Endothelial cell of umbilical vein (primary cell): ENCODE measurements around the gene XIST. TPM values are rescaled to one million over a fixed set of nuclear protein-coding genes. Genes with fewer than 3 reads are reported as not detected.
"Not testable (repeated sequence)": the region's sequence is repeated elsewhere in the genome, so short reads cannot be mapped to it uniquely, and the experiment has no call there.

Experiments used
- BruUV-seq: library from RNA; stranded (reverse); fragments of 400-500 nt; replicated peaks from 2 replicates; lab custom pipeline; 2021; lab: Mats Ljungman, UMichigan
- CTCF ChIA-PET: fragments of 300-600, 350-600 bp; sonication (Branson Sonifier 250); formaldehyde crosslinking; loops from one replicate; lab custom pipeline; 2021; ENCODE audit warnings: antibody characterized with exemption, inconsistent platforms; lab: Charles Lee
- POLR2A ChIA-PET: fragments of 300-600, 350-600 bp; sonication (Branson Sonifier 250); formaldehyde crosslinking; loops from one replicate; lab custom pipeline; 2021; ENCODE audit warnings: antibody characterized with exemption, inconsistent platforms; lab: Charles Lee
- DNase-seq: peaks from one replicate; pipeline ENCODE4 v3.0.0-alpha.2; 2011; ENCODE audit warnings: low read depth, low spot score
- FAIRE-seq: peaks from 2 replicates; lab custom pipeline; 2011; peaks lifted over from hg19 to GRCh38; lab: Jason Lieb, UNC
- H2AFZ ChIP-seq: 2 replicates; pipeline ENCODE4 v1.6.0; 2012; ENCODE audit warnings: low read depth, low read length, control low read depth, inconsistent platforms
- H3K27ac ChIP-seq: 2 replicates; pipeline ENCODE4 v1.5.1; 2011; ENCODE audit warnings: low read depth, mild to moderate bottlenecking, control low read depth, low read length, moderate library complexity; ENCODE audit not compliant: insufficient read depth
- H3K27me3 ChIP-seq, 2 experiments: 2 replicates each; pipeline versions ENCODE4 v1.6.0 to v1.6.1; 2011; ENCODE audit warnings: low read length in 2 of 2, mixed read lengths in 1 of 2; ENCODE audit not compliant: control insufficient read depth in 2 of 2, insufficient read depth in 2 of 2
- H3K36me3 ChIP-seq, 2 experiments: 2 replicates in 1 of 2; 3 replicates in 1 of 2; pipeline ENCODE4 v1.5.1; 2011; ENCODE audit warnings: low read length in 2 of 2, mild to moderate bottlenecking in 1 of 2, moderate library complexity in 1 of 2; ENCODE audit not compliant: control insufficient read depth in 2 of 2, insufficient read depth in 2 of 2; ENCODE audit errors: extremely low read depth in 1 of 2
- H3K4me1 ChIP-seq: 3 replicates; pipeline ENCODE4 v1.5.1; 2011; ENCODE audit warnings: mild to moderate bottlenecking, low read length; ENCODE audit not compliant: control insufficient read depth, insufficient read depth; ENCODE audit errors: extremely low read depth
- H3K4me2 ChIP-seq: 2 replicates; pipeline ENCODE4 v1.6.1; 2011; ENCODE audit warnings: low read length, control low read depth, mixed read lengths; ENCODE audit not compliant: insufficient read depth
- H3K4me3 ChIP-seq, 3 experiments: fragments of 200-600 bp in 1 of 3; sonication (generic), shearing (Covaris generic) in 1 of 3; replicated peaks in 1 of 3; 2 replicates each; pipeline ENCODE4 v1.5.1; 2011 to 2016; ENCODE audit warnings: control low read depth in 3 of 3, low read length in 3 of 3, mild to moderate bottlenecking in 2 of 3, inconsistent platforms in 1 of 3, low read depth in 1 of 3, moderate library complexity in 1 of 3; ENCODE audit not compliant: insufficient read depth in 1 of 3
- H3K79me2 ChIP-seq: 2 replicates; pipeline ENCODE4 v1.6.0; 2012; ENCODE audit warnings: low read length, inconsistent platforms; ENCODE audit not compliant: control insufficient read depth, insufficient read depth
- H3K9ac ChIP-seq: replicated peaks from 2 replicates; pipeline ENCODE3; 2011; ENCODE audit warnings: low read length, control low read depth; ENCODE audit not compliant: insufficient read depth; ENCODE audit errors: extremely low read depth
- H3K9me1 ChIP-seq: replicated peaks from 3 replicates; pipeline ENCODE4 v1.6.0; 2011; ENCODE audit warnings: mild to moderate bottlenecking, low read length; ENCODE audit not compliant: control insufficient read depth, insufficient read depth; ENCODE audit errors: extremely low read depth
- H3K9me3 ChIP-seq: replicated peaks from 2 replicates; pipeline ENCODE4 v1.5.1; 2012; ENCODE audit warnings: low read length, inconsistent platforms; ENCODE audit not compliant: control insufficient read depth, insufficient read depth
- H4K20me1 ChIP-seq: replicated peaks from 2 replicates; pipeline ENCODE3; 2011; ENCODE audit warnings: mild to moderate bottlenecking, low read length; ENCODE audit not compliant: control insufficient read depth, insufficient read depth; ENCODE audit errors: extremely low read depth
- CTCF ChIP-seq, 2 donors: IDR thresholded peaks; 1 replicate in 1 of 2; 2 replicates in 1 of 2; pipeline ENCODE4 v1.5.1; 2011; ENCODE audit warnings: low read length in 2 of 2, mild to moderate bottlenecking in 2 of 2, moderate library complexity in 2 of 2, control low read depth in 1 of 2, inconsistent platforms in 1 of 2, low read depth in 1 of 2; ENCODE audit not compliant: insufficient read depth in 1 of 2; ENCODE audit errors: extremely low read depth in 1 of 2
- EZH2 ChIP-seq: IDR thresholded peaks from 2 replicates; pipeline ENCODE4 v1.6.1; 2012; ENCODE audit warnings: borderline replicate concordance, low read depth, mild to moderate bottlenecking, moderate library complexity, low read length, inconsistent platforms; ENCODE audit not compliant: severe bottlenecking
- FOS ChIP-seq: IDR thresholded peaks from 2 replicates; pipeline ENCODE4 v1.6.1; 2011; ENCODE audit warnings: mild to moderate bottlenecking, low read length, moderate library complexity, borderline replicate concordance; ENCODE audit not compliant: insufficient read depth
- GATA2 ChIP-seq: IDR thresholded peaks from 2 replicates; pipeline ENCODE4 v1.7.0; 2011; ENCODE audit warnings: low read depth, mild to moderate bottlenecking, moderate library complexity, mixed read lengths, low read length; ENCODE audit not compliant: insufficient read length, insufficient read depth
- JUN ChIP-seq: IDR thresholded peaks from 2 replicates; pipeline ENCODE4 v1.6.1; 2011; ENCODE audit warnings: borderline replicate concordance, low read depth; ENCODE audit not compliant: insufficient read length, insufficient read depth
- MYC ChIP-seq: IDR thresholded peaks from one replicate; pipeline ENCODE4 v1.6.1; 2011; ENCODE audit warnings: mild to moderate bottlenecking, low read depth, low read length
- POLR2A ChIP-seq: IDR thresholded peaks from 2 replicates; pipeline ENCODE4 v1.6.1; 2012; ENCODE audit warnings: low read depth, mild to moderate bottlenecking, control low read depth, low read length
- POLR2AphosphoS5 ChIP-seq: IDR thresholded peaks from 2 replicates; pipeline ENCODE4 v1.6.1; 2012; ENCODE audit warnings: low read depth, mild to moderate bottlenecking, control low read depth, low read length, moderate library complexity; ENCODE audit not compliant: insufficient read depth
- dilution Hi-C: fragments of 300-500 bp; cut with MboI; formaldehyde crosslinking; loops from one replicate; pipeline ENCODE4 v1.15.0; 2019; ENCODE audit warnings: low sequenced_read_pairs; ENCODE audit not compliant: extremely low pct_ligation_motif_present
- intact Hi-C: fragments of 100-400 bp; cut with micrococcal nuclease; formaldehyde crosslinking; loops from one replicate; pipeline ENCODE4 v1.10.0; 2022
- polyA plus RNA-seq, 4 experiments: library from polyadenylated mRNA; depleted of rRNA in 3 of 4; stranded (reverse) in 3 of 4; unstranded in 1 of 4; fragments of >200 nt; gene quantifications; 2 replicates each; pipeline versions ENCODE4 v1.2.1 to v1.2.3, GENCODE V29; 2011 to 2012; ENCODE audit warnings: missing spikeins in 1 of 4
- total RNA-seq: library from RNA; stranded (reverse); gene quantifications from 2 replicates; pipeline ENCODE4 v1.2.3, GENCODE V29; 2021
- TF ChIP-seq, protein P1 (sequence below): IDR thresholded peaks from 2 replicates; pipeline ENCODE4 v1.6.1; 2011; ENCODE audit not compliant: insufficient read depth, insufficient read length

The XIST gene
- total and polyA plus RNA-seq, 2 donors (not counting 3 experiments of a cell fraction or from before 2014, with no cell fraction given), result 0.03 to 0.07 TPM

GRCh38 chrX:73812256-73812655 is 40.3 kb downstream of the XIST start:
- Histone ChIP-seq H3K27me3 (no peaks in the 10 kb centered on the region), H3K4me1 (no peaks in the 10 kb centered on the region), H3K9ac (no peak overlapping the region), H3K4me2 (no peak overlapping the region), H3K9me1 (no peaks in the 10 kb centered on the region), H3K36me3 (no peaks in the 10 kb centered on the region), H3K79me2 (no peaks in the 10 kb centered on the region), H3K4me3 (no peak overlapping the region), H4K20me1 (no peaks in the 10 kb centered on the region), H3K27ac (no peak overlapping the region), H2AFZ (no peak overlapping the region), H3K9me3 (no peaks in the 10 kb centered on the region)
- TF ChIP-seq POLR2AphosphoS5 (no peak), FOS (no peak), MYC (no peak), EZH2 (no peak), JUN (no peak), GATA2 (no peak), POLR2A (no peak), CTCF (IDR thresholded peaks at IDR 0.05; ENCODE audit: extremely low read depth in 1 of 2, insufficient read depth in 1 of 2, low read depth in 1 of 2, low read length in 2 of 2) (no peak)
- TF ChIP-seq, protein P1, sequence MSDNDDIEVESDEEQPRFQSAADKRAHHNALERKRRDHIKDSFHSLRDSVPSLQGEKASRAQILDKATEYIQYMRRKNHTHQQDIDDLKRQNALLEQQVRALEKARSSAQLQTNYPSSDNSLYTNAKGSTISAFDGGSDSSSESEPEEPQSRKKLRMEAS, result no peak
- FAIRE-seq, result no peak
- dilution Hi-C loops, result no loop called here
- CTCF ChIA-PET, result no interaction called here
- DNase-seq, result no peak
- intact Hi-C loops, result no loop called here
- no TSS peak for BruUV-seq
- POLR2A ChIA-PET, result no interaction called here

DNA sequence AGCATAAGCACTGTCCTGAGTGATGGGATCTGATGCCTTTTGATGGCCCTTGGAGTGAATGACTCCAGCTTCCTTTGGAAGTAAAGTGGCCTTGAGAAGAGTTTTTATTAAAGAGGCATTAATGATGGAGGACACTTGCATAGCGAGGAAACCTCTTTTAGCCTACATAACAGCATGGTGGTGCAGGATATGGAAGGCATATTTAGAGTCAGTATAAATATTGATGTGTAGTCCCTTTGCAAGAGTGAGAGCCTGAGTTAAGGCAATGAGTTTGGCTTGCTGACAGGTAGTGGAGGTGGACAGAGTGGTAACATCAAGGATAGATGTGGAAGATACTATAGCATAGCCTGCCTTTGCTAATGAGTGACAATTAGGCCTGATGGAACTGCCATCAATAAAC is 48.4 kb downstream of the XIST start:
- H3K36me3 ChIP-seq, POLR2A ChIA-PET, H2AFZ ChIP-seq, dilution Hi-C loops, H3K4me1 ChIP-seq, H3K4me3 ChIP-seq, H3K9ac ChIP-seq, intact Hi-C loops, H3K27ac ChIP-seq, FAIRE-seq, CTCF ChIA-PET, H3K4me2 ChIP-seq, DNase-seq, H3K27me3 ChIP-seq, H4K20me1 ChIP-seq, H3K9me3 ChIP-seq, H3K79me2 ChIP-seq, H3K9me1 ChIP-seq, BruUV-seq: not testable (repeated sequence)
